ENCODE results near the gene CDH4.

The CDH4 gene

GRCh38 chr20:61829526-61829925 is 577.5 kb downstream of the CDH4 start:
- TF ChIP-seq CTCF (IDR thresholded peaks at IDR 0.05; ENCODE audit: borderline replicate concordance, control extremely low read depth, extremely low read depth, insufficient read depth, missing control alignments), result no peak
- DNase-seq (ENCODE audit: low spot score), result no peak
- in situ Hi-C loops (cut with MboI; ENCODE audit: low sequenced_read_pairs, unreplicated experiment), result no loop called here

- no peak for DNase-seq (ENCODE audit: low spot score)
- in situ Hi-C loops (cut with MboI; ENCODE audit: low sequenced_read_pairs, unreplicated experiment), result no loop called here
- no peak for TF ChIP-seq CTCF (IDR thresholded peaks at IDR 0.05; ENCODE audit: borderline replicate concordance, control extremely low read depth, extremely low read depth, insufficient read depth, missing control alignments)
These were observed 578.3 kb downstream of the CDH4 start for GRCh38 chr20:61830241-61830930.

- DNase-seq (ENCODE audit: low spot score), result no peak
- no peak for TF ChIP-seq CTCF (IDR thresholded peaks at IDR 0.05; ENCODE audit: borderline replicate concordance, control extremely low read depth, extremely low read depth, insufficient read depth, missing control alignments)
- in situ Hi-C loops (cut with MboI; ENCODE audit: low sequenced_read_pairs, unreplicated experiment), result no loop called here
These were observed 578.9 kb downstream of the CDH4 start for GRCh38 chr20:61830991-61831390.

GRCh38 chr20:61832181-61832580 is 580.1 kb downstream of the CDH4 start:
- DNase-seq (ENCODE audit: low spot score), result no peak
- in situ Hi-C loops (cut with MboI; ENCODE audit: low sequenced_read_pairs, unreplicated experiment), result no loop called here
- TF ChIP-seq CTCF (IDR thresholded peaks at IDR 0.05; ENCODE audit: borderline replicate concordance, control extremely low read depth, extremely low read depth, insufficient read depth, missing control alignments), result no peak

GRCh38 chr20:61833807-61834610 is 581.9 kb downstream of the CDH4 start:
- no peak for DNase-seq (ENCODE audit: low spot score)
- no peak for TF ChIP-seq CTCF (IDR thresholded peaks at IDR 0.05; ENCODE audit: borderline replicate concordance, control extremely low read depth, extremely low read depth, insufficient read depth, missing control alignments)
- in situ Hi-C loops (cut with MboI; ENCODE audit: low sequenced_read_pairs, unreplicated experiment), result no loop called here

GRCh38 chr20:61835301-61835700 is 583.2 kb downstream of the CDH4 start:
- in situ Hi-C loops (cut with MboI; ENCODE audit: low sequenced_read_pairs, unreplicated experiment), result no loop called here
- no peak for TF ChIP-seq CTCF (IDR thresholded peaks at IDR 0.05; ENCODE audit: borderline replicate concordance, control extremely low read depth, extremely low read depth, insufficient read depth, missing control alignments)
- no peak for DNase-seq (ENCODE audit: low spot score)
